Measurements from ENCODE around the gene GJC2. TPM values are rescaled to one million over a fixed set of nuclear protein-coding genes. Genes with fewer than 3 reads are reported as not detected.

Gene GJC2
- total RNA-seq, 1 experiment from 2014 or later, result 0.76 TPM

- BruUV-seq (replicated peaks), result no TSS peak
- Histone ChIP-seq H3K9me2 (ENCODE audit: insufficient read depth) (no peaks in the 10 kb centered on the region), H4K20me1 (ENCODE audit: insufficient read depth) (no peaks in the 10 kb centered on the region), H3K36me3 (ENCODE audit: control insufficient read depth in 1 of 2, insufficient read depth in 2 of 2, low read length in 2 of 2) (no peaks in the 10 kb centered on the region), H3K4me2 (ENCODE audit: low read length) (no peak overlapping the region), H3K79me2 (ENCODE audit: insufficient read depth, low read length) (peaks cover 17% of the 10 kb centered on the region), H2AFZ (ENCODE audit: low read depth, low read length, poor library complexity, severe bottlenecking) (no peak overlapping the region), H3K4me1 (ENCODE audit: control insufficient read depth in 1 of 2, insufficient read depth in 2 of 2, low read length in 2 of 2) (peaks cover under 1 to 17% of the 10 kb centered on the region in 2 experiments), H3K9me3 (ENCODE audit: control insufficient read depth in 1 of 2, insufficient read depth in 1 of 2, low read depth in 1 of 2, low read length in 2 of 2) (no peaks in the 10 kb centered on the region), H3K9ac (ENCODE audit: low read length) (no peak overlapping the region), H3K4me3 (replicated peaks in 1 of 2; ENCODE audit: low read depth in 1 of 2, low read length in 2 of 2) (no peak overlapping the region), H3K27me3 (ENCODE audit: insufficient read depth, low read length) (peaks cover 3% of the 10 kb centered on the region; the same call in 1 of the 2 replicates), H3K27ac (ENCODE audit: low read depth, low read length) (no peak overlapping the region)
- intact Hi-C loops (cut with micrococcal nuclease), result no loop called here
- TF ChIP-seq SRF (IDR thresholded peaks at IDR 0.05; ENCODE audit: low read depth), result no peak
- TF ChIP-seq CTCF (IDR thresholded peaks at IDR 0.05 in 2 of 3, conservative IDR thresholded peaks at IDR 0.05 in 1 of 3; ENCODE audit: borderline replicate concordance in 1 of 3, insufficient read depth in 1 of 3, low read depth in 2 of 3, low read length in 2 of 3), result no peak
- TF ChIP-seq SP1 (IDR thresholded peaks at IDR 0.05; ENCODE audit: low read depth), result no peak
- no peak for TF ChIP-seq TCF7L2 (IDR thresholded peaks at IDR 0.05; ENCODE audit: borderline replicate concordance, extremely low read depth, insufficient read depth, insufficient read length)
- no peak for TF ChIP-seq ELF1 (IDR thresholded peaks at IDR 0.05; ENCODE audit: borderline replicate concordance, low read depth)
- no peak for TF ChIP-seq CBX3 (IDR thresholded peaks at IDR 0.05; ENCODE audit: low read depth)
- no peak for TF ChIP-seq ZBTB33 (IDR thresholded peaks at IDR 0.05; ENCODE audit: extremely low read depth, insufficient replicate concordance, low read length)
- TF ChIP-seq EZH2 (IDR thresholded peaks at IDR 0.05), result no peak
- no peak for TF ChIP-seq ZNF274 (IDR thresholded peaks at IDR 0.05; ENCODE audit: low read depth, low read length)
- TF ChIP-seq ATF3 (IDR thresholded peaks at IDR 0.05), result no peak
- no peak for TF ChIP-seq FOSL1 (IDR thresholded peaks at IDR 0.05; ENCODE audit: low read depth)
- no peak for TF ChIP-seq MAX (IDR thresholded peaks at IDR 0.05)
- TF ChIP-seq ZFX (IDR thresholded peaks at IDR 0.05), result no peak
- no peak for TF ChIP-seq YY1 (IDR thresholded peaks at IDR 0.05; ENCODE audit: extremely low read depth, insufficient replicate concordance, low read depth, low read length)
- TF ChIP-seq RAD21 (IDR thresholded peaks at IDR 0.05; ENCODE audit: low read depth), result no peak
- no peak for TF ChIP-seq SIN3A (IDR thresholded peaks at IDR 0.05; ENCODE audit: low read depth)
- no peak for TF ChIP-seq POLR2A (IDR thresholded peaks at IDR 0.05; ENCODE audit: borderline replicate concordance, extremely low read depth, insufficient read depth, insufficient read length)
- no peak for TF ChIP-seq JUND (IDR thresholded peaks at IDR 0.05)
- TF ChIP-seq POLR2AphosphoS5 (IDR thresholded peaks at IDR 0.05; ENCODE audit: low read depth, low read length), result no peak
- CTCF ChIA-PET, result no interaction called here
- RAD21 ChIA-PET (ENCODE audit: low non-redundant PET in 1 of 2, low total read pairs in 2 of 2, uncharacterized antibody in 2 of 2, unreplicated experiment in 2 of 2), result no interaction called here
- ATAC-seq, result no peak
- POLR2A ChIA-PET, result no interaction called here
- DNase-seq (ENCODE audit: low read depth, low spot score), result no peak
Measured at GRCh38 chr1:228136901-228137300, 12.8 kb upstream of the GJC2 start.

Measured in HCT116 (cell line).